K562 (cell line): ENCODE data around the gene SLC29A3. TPM values are rescaled to one million over a fixed set of nuclear protein-coding genes. Genes with fewer than 3 reads are reported as not detected.

ENCODE experiments used
- ATF7 ChIP-seq: fragments of 450-650 bp; IDR thresholded peaks from 2 replicates; pipeline ENCODE4 v1.7.1; 2014; ENCODE audit warnings: mild to moderate bottlenecking, moderate library complexity
- CBFA2T3 ChIP-seq: fragments of 450-650 bp; IDR thresholded peaks from 2 replicates; pipeline ENCODE4 v1.6.1; 2017
- PTBP1 ChIP-seq: fragments of 200-400 bp; formaldehyde crosslinking; IDR thresholded peaks from 2 replicates; pipeline ENCODE4 v1.6.1; 2017; ENCODE audit warnings: low read depth, low read length
- ZFX ChIP-seq: sonication (generic); formaldehyde crosslinking; IDR thresholded peaks from 2 replicates; pipeline ENCODE4 v1.8.0; 2022; ENCODE audit warnings: mild to moderate bottlenecking, missing genetic modification reagents, moderate library complexity
- ZNF24 ChIP-seq: fragments of 450-650 bp; IDR thresholded peaks from 2 replicates; pipeline ENCODE4 v1.6.1; 2016
- polyA plus RNA-seq, 8 experiments: library from polyadenylated mRNA; depleted of rRNA in 4 of 8; stranded (reverse) in 5 of 8; unstranded in 3 of 8; fragments of >200 nt; fragmentation: Nextera tagmentation in 2 of 8; fragmentation: Illumina TruSeq in 1 of 8; extraction: Ambion mirVana in 2 of 8; extraction: Trizol in 1 of 8; gene quantifications; 2 replicates each; pipeline versions ENCODE4 v1.2.1 to v1.2.3, GENCODE V29; 2011 to 2014; ENCODE audit warnings: inconsistent platforms in 1 of 8, missing spikeins in 1 of 8
- total RNA-seq, 7 experiments: library from RNA; depleted of rRNA in 6 of 7; stranded (reverse); fragments of >200 nt in 6 of 7; fragmentation: Illumina TruSeq in 2 of 7; extraction: Trizol in 2 of 7; gene quantifications; 2 replicates each; pipeline versions ENCODE4 v1.2.1 to v1.2.3, GENCODE V29; 2011 to 2021; ENCODE audit warnings: low replicate concordance in 1 of 7
- TF ChIP-seq, protein P1 (sequence below), 2 experiments: fragments of 450-650 bp in 1 of 2; sonication (generic) in 1 of 2; formaldehyde crosslinking in 1 of 2; IDR thresholded peaks in 1 of 2; conservative IDR thresholded peaks in 1 of 2; 2 replicates each; pipeline versions ENCODE4 v1.6.1 to v1.8.1; 2016 to 2023; ENCODE audit warnings: mild to moderate bottlenecking in 2 of 2, moderate library complexity in 2 of 2, inconsistent platforms in 1 of 2, missing genetic modification reagents in 1 of 2
- TF ChIP-seq, protein P2 (sequence below), 2 experiments: fragments of 450-650 bp; formaldehyde crosslinking in 1 of 2; IDR thresholded peaks; 2 replicates each; pipeline versions ENCODE4 v1.4.0 to v1.6.1; 2014 to 2020; ENCODE audit warnings: mild to moderate bottlenecking in 2 of 2, borderline replicate concordance in 1 of 2, low read depth in 1 of 2
- TF ChIP-seq, protein P3 (sequence below): sonication (generic); formaldehyde crosslinking; IDR thresholded peaks from 2 replicates; pipeline ENCODE4 v1.8.0; 2022; ENCODE audit warnings: missing genetic modification reagents, mild to moderate bottlenecking, moderate library complexity, borderline replicate concordance
- TF ChIP-seq, protein P4 (sequence below): fragments of 450-650 bp; IDR thresholded peaks from 2 replicates; pipeline ENCODE4 v1.6.1; 2016

The SLC29A3 gene
- total and polyA plus RNA-seq, 9 of the 15 experiments (the other 6 are each of a cell fraction or from before 2014, with no cell fraction given), result 2.1 to 10.7 (median 4.6) TPM

DNA sequence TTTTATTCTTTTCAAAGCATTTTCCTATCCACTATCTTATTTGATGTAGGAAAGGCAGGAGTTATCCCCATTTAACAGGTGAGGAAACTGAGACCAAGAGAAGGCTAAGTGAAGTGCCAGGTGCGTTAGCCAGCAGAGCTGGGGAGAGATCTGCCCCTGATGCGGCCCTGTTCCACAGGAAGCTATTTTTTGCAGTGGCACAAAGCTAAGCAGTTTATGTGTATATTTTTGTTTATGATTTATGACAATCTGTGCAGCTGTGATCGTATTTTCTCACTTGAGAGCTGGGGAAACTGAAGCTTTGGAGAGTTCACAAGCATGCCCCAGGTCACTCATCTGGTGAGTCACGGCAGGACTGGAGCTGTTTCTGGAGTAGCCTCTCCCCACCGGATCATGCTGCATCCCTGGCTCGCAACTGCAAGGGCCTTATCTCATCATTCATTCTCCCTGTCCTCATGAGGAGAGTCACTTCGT, 38.8 kb downstream of the SLC29A3 start (continued):
- TF ChIP-seq, protein P1, sequence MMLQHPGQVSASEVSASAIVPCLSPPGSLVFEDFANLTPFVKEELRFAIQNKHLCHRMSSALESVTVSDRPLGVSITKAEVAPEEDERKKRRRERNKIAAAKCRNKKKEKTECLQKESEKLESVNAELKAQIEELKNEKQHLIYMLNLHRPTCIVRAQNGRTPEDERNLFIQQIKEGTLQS (IDR thresholded peaks at IDR 0.05), result peak; percentile 68
- TF ChIP-seq, protein P1 (CRISPR knock-in tag; conservative IDR thresholded peaks at IDR 0.05), result no peak
- TF ChIP-seq, protein P2, sequence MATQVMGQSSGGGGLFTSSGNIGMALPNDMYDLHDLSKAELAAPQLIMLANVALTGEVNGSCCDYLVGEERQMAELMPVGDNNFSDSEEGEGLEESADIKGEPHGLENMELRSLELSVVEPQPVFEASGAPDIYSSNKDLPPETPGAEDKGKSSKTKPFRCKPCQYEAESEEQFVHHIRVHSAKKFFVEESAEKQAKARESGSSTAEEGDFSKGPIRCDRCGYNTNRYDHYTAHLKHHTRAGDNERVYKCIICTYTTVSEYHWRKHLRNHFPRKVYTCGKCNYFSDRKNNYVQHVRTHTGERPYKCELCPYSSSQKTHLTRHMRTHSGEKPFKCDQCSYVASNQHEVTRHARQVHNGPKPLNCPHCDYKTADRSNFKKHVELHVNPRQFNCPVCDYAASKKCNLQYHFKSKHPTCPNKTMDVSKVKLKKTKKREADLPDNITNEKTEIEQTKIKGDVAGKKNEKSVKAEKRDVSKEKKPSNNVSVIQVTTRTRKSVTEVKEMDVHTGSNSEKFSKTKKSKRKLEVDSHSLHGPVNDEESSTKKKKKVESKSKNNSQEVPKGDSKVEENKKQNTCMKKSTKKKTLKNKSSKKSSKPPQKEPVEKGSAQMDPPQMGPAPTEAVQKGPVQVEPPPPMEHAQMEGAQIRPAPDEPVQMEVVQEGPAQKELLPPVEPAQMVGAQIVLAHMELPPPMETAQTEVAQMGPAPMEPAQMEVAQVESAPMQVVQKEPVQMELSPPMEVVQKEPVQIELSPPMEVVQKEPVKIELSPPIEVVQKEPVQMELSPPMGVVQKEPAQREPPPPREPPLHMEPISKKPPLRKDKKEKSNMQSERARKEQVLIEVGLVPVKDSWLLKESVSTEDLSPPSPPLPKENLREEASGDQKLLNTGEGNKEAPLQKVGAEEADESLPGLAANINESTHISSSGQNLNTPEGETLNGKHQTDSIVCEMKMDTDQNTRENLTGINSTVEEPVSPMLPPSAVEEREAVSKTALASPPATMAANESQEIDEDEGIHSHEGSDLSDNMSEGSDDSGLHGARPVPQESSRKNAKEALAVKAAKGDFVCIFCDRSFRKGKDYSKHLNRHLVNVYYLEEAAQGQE (IDR thresholded peaks at IDR 0.05; ENCODE audit: borderline replicate concordance), result peak; percentile 48
- TF ChIP-seq, protein P2 (CRISPR knock-in tag; IDR thresholded peaks at IDR 0.05; ENCODE audit: low read depth), result no peak
- TF ChIP-seq ATF7 (peak; percentile 21; the same call in 1 of the 2 replicates), ZNF24 (peak; percentile 76), ZFX (CRISPR knock-in tag) (no peak), PTBP1 (no peak), CBFA2T3 (peak; percentile 60)
- TF ChIP-seq, protein P3, sequence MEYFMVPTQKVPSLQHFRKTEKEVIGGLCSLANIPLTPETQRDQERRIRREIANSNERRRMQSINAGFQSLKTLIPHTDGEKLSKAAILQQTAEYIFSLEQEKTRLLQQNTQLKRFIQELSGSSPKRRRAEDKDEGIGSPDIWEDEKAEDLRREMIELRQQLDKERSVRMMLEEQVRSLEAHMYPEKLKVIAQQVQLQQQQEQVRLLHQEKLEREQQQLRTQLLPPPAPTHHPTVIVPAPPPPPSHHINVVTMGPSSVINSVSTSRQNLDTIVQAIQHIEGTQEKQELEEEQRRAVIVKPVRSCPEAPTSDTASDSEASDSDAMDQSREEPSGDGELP (CRISPR knock-in tag), result peak; percentile 36; the same call in 1 of the 2 replicates
- TF ChIP-seq, protein P4, sequence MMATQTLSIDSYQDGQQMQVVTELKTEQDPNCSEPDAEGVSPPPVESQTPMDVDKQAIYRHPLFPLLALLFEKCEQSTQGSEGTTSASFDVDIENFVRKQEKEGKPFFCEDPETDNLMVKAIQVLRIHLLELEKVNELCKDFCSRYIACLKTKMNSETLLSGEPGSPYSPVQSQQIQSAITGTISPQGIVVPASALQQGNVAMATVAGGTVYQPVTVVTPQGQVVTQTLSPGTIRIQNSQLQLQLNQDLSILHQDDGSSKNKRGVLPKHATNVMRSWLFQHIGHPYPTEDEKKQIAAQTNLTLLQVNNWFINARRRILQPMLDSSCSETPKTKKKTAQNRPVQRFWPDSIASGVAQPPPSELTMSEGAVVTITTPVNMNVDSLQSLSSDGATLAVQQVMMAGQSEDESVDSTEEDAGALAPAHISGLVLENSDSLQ, result peak; percentile 49; the same call in 1 of the 2 replicates
